ENCODE results near the gene GPR137B. TPM values are rescaled to one million over a fixed set of nuclear protein-coding genes. Genes with fewer than 3 reads are reported as not detected.
A peak's percentile ranks its signal among the peaks of the same experiment; 100 is the strongest.

Gene GPR137B
- total and polyA plus RNA-seq, 12 donors = 3.4 to 30.0 (median 13.7) TPM

GRCh38 chr1:236137285-236137852 is 5.0 kb upstream of the GPR137B start:
- intact Hi-C loops (cut with DNase I) = no loop called here
- 82 to 91% (median 85%) methylated on average over 4 of the region's 4 CpGs for WGBS, 4 donors
- H3K27me3 ChIP-seq = peaks cover 6% of the 10 kb centered on the region
- no peak for TF ChIP-seq CTCF (IDR thresholded peaks at IDR 0.05)
- TF ChIP-seq POLR2A (IDR thresholded peaks at IDR 0.05) = no peak
- H3K36me3 ChIP-seq (replicated peaks in 1 of 2) = no peaks in the 10 kb centered on the region
- no peak overlapping the region for H3K4me3 ChIP-seq
- DNase-seq = no peak
- H3K4me1 ChIP-seq (replicated peaks in 1 of 2) = peaks cover 0 to 7% of the 10 kb centered on the region in 2 donors
- no peaks in the 10 kb centered on the region for H3K9me3 ChIP-seq (replicated peaks in 1 of 3)
- no peak overlapping the region for H3K27ac ChIP-seq

GRCh38 chr1:236139495-236139894 is 2.8 kb upstream of the GPR137B start:
- Histone ChIP-seq H3K36me3 (replicated peaks in 1 of 2) (no peaks in the 10 kb centered on the region), H3K4me1 (replicated peaks in 1 of 2) (peaks cover 0 to 14% of the 10 kb centered on the region in 2 donors), H3K27ac (no peak overlapping the region), H3K9me3 (replicated peaks in 1 of 3) (no peaks in the 10 kb centered on the region), H3K4me3 (no peak overlapping the region), H3K27me3 (peaks cover 6% of the 10 kb centered on the region)
- TF ChIP-seq POLR2A (IDR thresholded peaks at IDR 0.05) = no peak
- TF ChIP-seq CTCF (IDR thresholded peaks at IDR 0.05) = no peak
- DNase-seq = no peak
- intact Hi-C loops (cut with DNase I) = no loop called here
- 82 to 91% (median 86%) methylated on average over 4 of the region's 4 CpGs for WGBS, 4 donors

GRCh38 chr1:236140705-236141446 is 1.5 kb upstream of the GPR137B start:
- Histone ChIP-seq H3K4me3 (peak overlapping the region in 1 of 4 donors; percentile 73), H3K36me3 (replicated peaks in 1 of 2) (no peaks in the 10 kb centered on the region), H3K4me1 (replicated peaks in 1 of 2) (peaks cover 0 to 14% of the 10 kb centered on the region in 2 donors), H3K27me3 (no peaks in the 10 kb centered on the region), H3K9me3 (replicated peaks in 1 of 3) (no peaks in the 10 kb centered on the region), H3K27ac (no peak overlapping the region)
- WGBS, 4 donors = 14 to 20% (median 17%) methylated on average over 18 of the region's 18 CpGs
- DNase-seq = no peak
- TF ChIP-seq POLR2A (IDR thresholded peaks at IDR 0.05) (no peak), CTCF (IDR thresholded peaks at IDR 0.05) (no peak)
- intact Hi-C loops (cut with DNase I) = no loop called here

- Histone ChIP-seq H3K27me3 (no peaks in the 10 kb centered on the region), H3K9me3 (replicated peaks in 1 of 3) (no peaks in the 10 kb centered on the region), H3K36me3 (replicated peaks in 1 of 2) (no peaks in the 10 kb centered on the region), H3K4me1 (replicated peaks in 1 of 2) (peaks cover 0 to 14% of the 10 kb centered on the region in 2 donors), H3K27ac (no peak overlapping the region), H3K4me3 (peak overlapping the region in 2 of 4 donors; percentile 34 to 73)
- intact Hi-C loops (cut with DNase I) = no loop called here
- DNase-seq = peak in 2 of 7 donors; percentile 25 to 43
- TF ChIP-seq POLR2A (IDR thresholded peaks at IDR 0.05) (no peak), CTCF (IDR thresholded peaks at IDR 0.05) (no peak)
- 0 to 1% (median 1%) methylated on average over 34 to 66 of the region's 67 CpGs for WGBS, 4 donors
Measured at GRCh38 chr1:236141447-236142252, 689 bp upstream of the GPR137B start.

Measured in adrenal gland (tissue), 12 donors.